ENCODE measurements around the gene C1QTNF9.

Gene C1QTNF9

GRCh38 chr13:24269821-24270220 is 39.6 kb upstream of the C1QTNF9 start:
- H3K4me2 ChIP-seq (ENCODE audit: low read depth, low read length, poor library complexity, severe bottlenecking), result no peak overlapping the region
- no peaks in the 10 kb centered on the region for H3K9me3 ChIP-seq (ENCODE audit: insufficient read depth, low read length)
- no peaks in the 10 kb centered on the region for H3K9me2 ChIP-seq (replicated peaks; ENCODE audit: insufficient read depth, low read length)
- H3K36me3 ChIP-seq (ENCODE audit: low read length), result no peaks in the 10 kb centered on the region
- TF ChIP-seq EZH2phosphoT487 (conservative IDR thresholded peaks at IDR 0.05; ENCODE audit: low read length) (no peak), CTCF (IDR thresholded peaks at IDR 0.05; ENCODE audit: insufficient read depth, low read length, poor library complexity, severe bottlenecking) (no peak)
- no peaks in the 10 kb centered on the region for H3F3A ChIP-seq (ENCODE audit: insufficient read depth)
- no peak overlapping the region for H3K4me3 ChIP-seq (ENCODE audit: insufficient read depth, low read length, poor library complexity, severe bottlenecking)
- H3K79me2 ChIP-seq (ENCODE audit: insufficient read depth, low read length), result no peaks in the 10 kb centered on the region
- H3K27me3 ChIP-seq (ENCODE audit: low read length), result no peaks in the 10 kb centered on the region
- H4K20me1 ChIP-seq (ENCODE audit: low read depth, low read length), result no peaks in the 10 kb centered on the region
- H2AFZ ChIP-seq (ENCODE audit: low read depth, low read length, severe bottlenecking), result no peak overlapping the region
- H3K27ac ChIP-seq (ENCODE audit: low read depth, low read length), result no peak overlapping the region
- no peak overlapping the region for H3K9ac ChIP-seq (ENCODE audit: low read length)

GRCh38 chr13:24270639-24271141 is 38.7 kb upstream of the C1QTNF9 start:
- Histone ChIP-seq H3K79me2 (ENCODE audit: insufficient read depth, low read length) (no peaks in the 10 kb centered on the region), H3K9me2 (replicated peaks; ENCODE audit: insufficient read depth, low read length) (no peaks in the 10 kb centered on the region), H3K4me3 (ENCODE audit: insufficient read depth, low read length, poor library complexity, severe bottlenecking) (no peak overlapping the region), H3K27ac (ENCODE audit: low read depth, low read length) (no peak overlapping the region), H2AFZ (ENCODE audit: low read depth, low read length, severe bottlenecking) (no peak overlapping the region), H3K9ac (ENCODE audit: low read length) (no peak overlapping the region), H4K20me1 (ENCODE audit: low read depth, low read length) (no peaks in the 10 kb centered on the region), H3K4me2 (ENCODE audit: low read depth, low read length, poor library complexity, severe bottlenecking) (no peak overlapping the region), H3K9me3 (ENCODE audit: insufficient read depth, low read length) (no peaks in the 10 kb centered on the region), H3F3A (ENCODE audit: insufficient read depth) (no peaks in the 10 kb centered on the region), H3K36me3 (ENCODE audit: low read length) (no peaks in the 10 kb centered on the region), H3K27me3 (ENCODE audit: low read length) (no peaks in the 10 kb centered on the region)
- TF ChIP-seq CTCF (IDR thresholded peaks at IDR 0.05; ENCODE audit: insufficient read depth, low read length, poor library complexity, severe bottlenecking), result no peak

- Histone ChIP-seq H3K4me2 (ENCODE audit: low read depth, low read length, poor library complexity, severe bottlenecking) (no peak overlapping the region), H3K4me3 (ENCODE audit: insufficient read depth, low read length, poor library complexity, severe bottlenecking) (no peak overlapping the region), H3K27ac (ENCODE audit: low read depth, low read length) (no peak overlapping the region), H3K9me3 (ENCODE audit: insufficient read depth, low read length) (no peaks in the 10 kb centered on the region), H3F3A (ENCODE audit: insufficient read depth) (no peaks in the 10 kb centered on the region), H3K79me2 (ENCODE audit: insufficient read depth, low read length) (no peaks in the 10 kb centered on the region), H2AFZ (ENCODE audit: low read depth, low read length, severe bottlenecking) (no peak overlapping the region), H4K20me1 (ENCODE audit: low read depth, low read length) (no peaks in the 10 kb centered on the region), H3K36me3 (ENCODE audit: low read length) (no peaks in the 10 kb centered on the region), H3K9ac (ENCODE audit: low read length) (no peak overlapping the region), H3K27me3 (ENCODE audit: low read length) (no peaks in the 10 kb centered on the region), H3K9me2 (replicated peaks; ENCODE audit: insufficient read depth, low read length) (no peaks in the 10 kb centered on the region)
- TF ChIP-seq CTCF (IDR thresholded peaks at IDR 0.05; ENCODE audit: insufficient read depth, low read length, poor library complexity, severe bottlenecking) (no peak), EZH2phosphoT487 (conservative IDR thresholded peaks at IDR 0.05; ENCODE audit: low read length) (no peak)
Observed at GRCh38 chr13:24271231-24271600, 38.2 kb upstream of the C1QTNF9 start.
